ENCODE results near the gene HYCC1.
A peak's percentile ranks its signal among the peaks of the same experiment; 100 is the strongest.
"Not testable (repeated sequence)": the region's sequence is repeated elsewhere in the genome, so short reads cannot be mapped to it uniquely, and the experiment has no call there.

The HYCC1 gene

GRCh38 chr7:23013715-23014649, at the start of gene HYCC1:
TSS of gene HYCC1 (minus strand) at chr7:23014130. CDS start at chr7:22991111, 23,019 bp downstream.
- DNase-seq (ENCODE audit: low read depth), result peak; percentile 98

- no peak for DNase-seq (ENCODE audit: low read depth)
These were observed 48.5 kb upstream of the HYCC1 start for GRCh38 chr7:23062452-23062851.

GRCh38 chr7:23061327-23061726, 47.4 kb upstream of the HYCC1 start:
- no peak for DNase-seq (ENCODE audit: low read depth)

- no peak for DNase-seq (ENCODE audit: low read depth)
These were observed 44.6 kb upstream of the HYCC1 start for GRCh38 chr7:23058408-23059096.

- peak; percentile 35 for DNase-seq (ENCODE audit: low read depth)
These were observed 41.8 kb upstream of the HYCC1 start for GRCh38 chr7:23055582-23056178.

- not testable (repeated sequence) for DNase-seq (ENCODE audit: low read depth)
These were observed 37.2 kb upstream of the HYCC1 start for GRCh38 chr7:23051124-23051485.

- not testable (repeated sequence) for DNase-seq (ENCODE audit: low read depth)
These were observed 32.4 kb upstream of the HYCC1 start for GRCh38 chr7:23046336-23046735.

- not testable (repeated sequence) for DNase-seq (ENCODE audit: low read depth)
These were observed 31.2 kb upstream of the HYCC1 start for GRCh38 chr7:23045086-23045485.

GRCh38 chr7:23044581-23044980, 30.7 kb upstream of the HYCC1 start:
- DNase-seq (ENCODE audit: low read depth), result no peak

- no peak for DNase-seq (ENCODE audit: low read depth)
These were observed 29.5 kb upstream of the HYCC1 start for GRCh38 chr7:23043441-23043840.

- not testable (repeated sequence) for DNase-seq (ENCODE audit: low read depth)
These were observed 25.7 kb upstream of the HYCC1 start for GRCh38 chr7:23039674-23040073.

- DNase-seq (ENCODE audit: low read depth), result not testable (repeated sequence)
These were observed 21.8 kb upstream of the HYCC1 start for GRCh38 chr7:23035542-23036371.

GRCh38 chr7:23027261-23027660, 13.3 kb upstream of the HYCC1 start:
- no peak for DNase-seq (ENCODE audit: low read depth)

- no peak for DNase-seq (ENCODE audit: low read depth)
These were observed 12.2 kb upstream of the HYCC1 start for GRCh38 chr7:23026164-23026563.

- DNase-seq (ENCODE audit: low read depth), result no peak
These were observed 10.5 kb upstream of the HYCC1 start for GRCh38 chr7:23024454-23024853.

GRCh38 chr7:23022851-23023250, 8.9 kb upstream of the HYCC1 start:
- no peak for DNase-seq (ENCODE audit: low read depth)

- no peak for DNase-seq (ENCODE audit: low read depth)
These were observed 8.4 kb upstream of the HYCC1 start for GRCh38 chr7:23022258-23022769.

- no peak for DNase-seq (ENCODE audit: low read depth)
These were observed 7.7 kb upstream of the HYCC1 start for GRCh38 chr7:23021596-23021995.

GRCh38 chr7:23020742-23021401, 6.9 kb upstream of the HYCC1 start:
- DNase-seq (ENCODE audit: low read depth), result peak; percentile 16

- DNase-seq (ENCODE audit: low read depth), result no peak
These were observed 4.8 kb upstream of the HYCC1 start for GRCh38 chr7:23018750-23019149.

GRCh38 chr7:23017309-23017708, 3.4 kb upstream of the HYCC1 start:
- no peak for DNase-seq (ENCODE audit: low read depth)

Data from activated T-cell treated with anti-CD3 and anti-CD28 coated beads for 48 hours (primary cell).